ENCODE results near the gene ANO1.

The ANO1 gene

GRCh38 chr11:70068950-70069349 is 9.2 kb upstream of the ANO1 start:
- H3K4me3 ChIP-seq (ENCODE audit: low read depth, low read length): no peak overlapping the region
- DNase-seq (ENCODE audit: low read depth): no peak

- H3K4me3 ChIP-seq (ENCODE audit: low read depth, low read length): no peak overlapping the region
- no peak for DNase-seq (ENCODE audit: low read depth)
These were observed 7.4 kb upstream of the ANO1 start for GRCh38 chr11:70070706-70071105.

- H3K4me3 ChIP-seq (ENCODE audit: low read depth, low read length): no peak overlapping the region
- DNase-seq (ENCODE audit: low read depth): no peak
These were observed 6.1 kb upstream of the ANO1 start for GRCh38 chr11:70071996-70072395.

GRCh38 chr11:70072461-70072860 is 5.7 kb upstream of the ANO1 start:
- DNase-seq (ENCODE audit: low read depth): no peak
- H3K4me3 ChIP-seq (ENCODE audit: low read depth, low read length): no peak overlapping the region

DNA sequence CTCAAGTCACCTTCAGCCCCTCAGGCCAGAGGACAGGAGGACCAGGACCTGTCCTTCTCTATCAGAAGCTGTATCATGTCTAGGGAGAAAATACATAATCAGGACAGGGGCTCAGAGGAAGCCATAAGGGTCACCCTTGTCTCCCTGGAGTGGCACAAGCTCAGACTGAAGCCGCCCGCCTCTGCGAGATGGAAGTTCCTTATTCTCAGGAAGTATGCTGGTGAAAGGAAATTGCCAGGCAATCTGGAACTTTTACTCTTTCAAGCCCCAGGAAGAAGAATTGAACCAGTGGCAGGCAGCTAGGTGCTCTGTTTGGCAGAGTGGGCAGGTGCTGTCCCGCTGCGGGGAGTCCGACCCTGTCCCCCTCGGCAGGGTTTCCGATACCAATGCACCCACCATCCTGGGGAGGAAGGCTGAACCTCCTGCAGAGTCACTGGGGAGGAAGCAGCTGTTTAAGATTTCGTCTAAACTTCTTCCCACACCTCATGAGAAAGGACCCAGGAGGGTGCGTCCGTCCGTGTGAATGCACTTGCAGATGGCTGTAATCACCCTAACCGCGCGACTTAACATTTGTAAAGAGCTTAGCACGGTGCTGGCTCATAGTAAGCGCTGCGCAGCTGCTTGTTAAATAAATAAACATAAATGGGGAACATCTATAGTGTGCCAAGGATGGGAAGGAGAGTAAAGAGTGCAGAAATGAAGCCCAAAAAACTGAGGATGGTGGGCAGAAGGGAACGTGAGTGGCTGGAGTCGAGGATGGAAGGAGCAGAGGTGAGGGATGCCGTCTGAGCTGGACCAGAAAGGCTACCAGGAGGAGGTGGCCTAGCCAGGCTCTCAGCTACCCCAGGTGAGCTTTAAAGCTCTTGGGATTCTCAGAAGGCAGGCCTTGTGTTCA is 5.0 kb upstream of the ANO1 start:
- DNase-seq (ENCODE audit: low read depth): no peak
- no peak overlapping the region for H3K4me3 ChIP-seq (ENCODE audit: low read depth, low read length)

GRCh38 chr11:70073871-70074371 is 4.2 kb upstream of the ANO1 start:
- DNase-seq (ENCODE audit: low read depth): no peak

DNA sequence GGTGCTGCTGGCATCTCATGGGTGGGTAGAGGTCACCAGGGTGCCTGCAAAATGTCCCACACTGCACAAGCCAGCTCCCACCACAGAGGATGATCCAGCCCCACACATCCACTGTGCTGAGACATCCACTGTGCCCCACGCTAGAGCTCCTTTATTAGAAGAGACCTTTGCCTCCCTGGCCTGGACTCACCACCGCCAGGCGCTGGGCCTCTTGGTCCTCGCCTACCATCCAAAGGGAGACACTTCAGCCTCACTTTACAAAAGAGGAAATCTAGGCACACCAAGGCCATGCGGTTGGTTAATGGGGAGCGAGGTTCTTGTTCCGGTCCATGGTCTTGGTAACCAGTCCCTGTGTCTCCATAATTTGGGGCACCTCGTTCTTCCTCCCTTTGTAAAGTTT is 3.4 kb upstream of the ANO1 start:
- no peak for DNase-seq (ENCODE audit: low read depth)
- H3K4me3 ChIP-seq (ENCODE audit: low read depth, low read length): no peak overlapping the region

More at GRCh38 chr11:70073871-70074371, 4.2 kb upstream of the ANO1 start:
- no peak overlapping the region for H3K4me3 ChIP-seq (ENCODE audit: low read depth, low read length)

DNA sequence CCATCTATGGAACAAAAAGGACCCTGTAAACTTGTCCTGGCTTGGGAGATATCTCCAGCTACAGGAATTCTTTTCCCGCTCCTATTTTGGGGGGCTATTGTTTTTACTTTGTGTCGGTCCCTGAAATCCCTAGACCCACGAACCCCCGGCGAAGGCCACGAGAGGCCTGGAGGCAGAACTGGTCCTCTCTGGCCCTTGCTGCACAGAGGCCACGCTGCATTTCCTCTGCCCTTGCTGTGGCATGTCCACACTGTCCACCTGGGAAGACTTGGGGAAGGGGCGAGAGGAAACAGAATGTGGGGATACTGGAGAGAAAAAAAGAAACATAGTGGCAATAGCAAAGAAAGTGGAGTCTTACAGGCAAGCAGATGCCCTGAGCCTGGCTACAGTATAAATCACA is 2.3 kb upstream of the ANO1 start:
- no peak for DNase-seq (ENCODE audit: low read depth)
- no peak overlapping the region for H3K4me3 ChIP-seq (ENCODE audit: low read depth, low read length)

DNA sequence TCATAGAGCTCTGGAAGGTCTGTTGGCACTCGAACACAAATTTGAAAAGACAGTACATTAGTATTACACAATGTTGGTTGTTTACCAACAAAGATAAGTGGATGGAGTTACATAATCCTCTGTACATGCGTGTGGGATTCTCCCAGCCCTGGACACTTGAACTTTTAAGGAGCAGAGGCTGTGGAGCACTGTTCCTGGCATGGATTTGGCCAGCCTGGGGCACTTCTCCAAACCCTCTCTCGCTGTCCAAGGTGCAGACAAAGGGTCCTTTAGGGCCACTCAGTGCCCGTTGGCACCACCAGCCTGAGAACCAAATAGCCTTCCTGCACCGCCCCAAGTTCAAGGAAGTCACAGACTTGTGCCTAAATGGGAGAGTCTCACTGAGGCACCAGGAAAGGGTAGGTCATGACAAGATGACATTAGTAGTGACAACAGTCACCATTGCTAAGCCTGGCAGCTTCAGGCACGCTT is 1.6 kb upstream of the ANO1 start:
- no peak for DNase-seq (ENCODE audit: low read depth)
- no peak overlapping the region for H3K4me3 ChIP-seq (ENCODE audit: low read depth, low read length)

GRCh38 chr11:70077411-70078094 is 564 bp upstream of the ANO1 start:
- no peak overlapping the region for H3K4me3 ChIP-seq (ENCODE audit: low read depth, low read length)
- no peak for DNase-seq (ENCODE audit: low read depth)

GRCh38 chr11:70078781-70079616 is 882 bp downstream of the ANO1 start:
- no peak overlapping the region for H3K4me3 ChIP-seq (ENCODE audit: low read depth, low read length)
- no peak for DNase-seq (ENCODE audit: low read depth)

DNA sequence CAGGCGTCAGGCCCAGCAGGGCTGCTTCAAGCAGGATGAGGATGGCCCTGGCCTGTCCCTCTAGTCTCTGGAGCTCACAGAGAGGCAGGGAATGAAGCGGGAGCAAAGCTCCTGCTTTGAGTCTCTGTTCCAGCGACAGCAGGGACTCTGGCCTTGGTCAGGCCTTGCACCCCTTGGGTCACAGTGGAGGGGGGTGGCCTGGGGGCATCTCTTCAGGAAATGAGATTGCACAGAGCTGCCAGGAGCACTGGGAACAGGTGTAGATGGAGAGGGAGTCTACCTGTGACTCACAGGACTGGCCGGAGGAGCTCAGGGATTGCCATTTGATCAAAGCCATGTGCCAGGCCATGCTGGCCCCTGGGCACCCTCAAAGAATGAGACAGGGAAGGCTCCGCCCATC is 1.6 kb downstream of the ANO1 start:
- no peak overlapping the region for H3K4me3 ChIP-seq (ENCODE audit: low read depth, low read length)

GRCh38 chr11:70080763-70081162 is 2.6 kb downstream of the ANO1 start:
- no peak for DNase-seq (ENCODE audit: low read depth)
- H3K4me3 ChIP-seq (ENCODE audit: low read depth, low read length): no peak overlapping the region

More for the DNA sequence above, 1.6 kb downstream of the ANO1 start:
- DNase-seq (ENCODE audit: low read depth): no peak

DNA sequence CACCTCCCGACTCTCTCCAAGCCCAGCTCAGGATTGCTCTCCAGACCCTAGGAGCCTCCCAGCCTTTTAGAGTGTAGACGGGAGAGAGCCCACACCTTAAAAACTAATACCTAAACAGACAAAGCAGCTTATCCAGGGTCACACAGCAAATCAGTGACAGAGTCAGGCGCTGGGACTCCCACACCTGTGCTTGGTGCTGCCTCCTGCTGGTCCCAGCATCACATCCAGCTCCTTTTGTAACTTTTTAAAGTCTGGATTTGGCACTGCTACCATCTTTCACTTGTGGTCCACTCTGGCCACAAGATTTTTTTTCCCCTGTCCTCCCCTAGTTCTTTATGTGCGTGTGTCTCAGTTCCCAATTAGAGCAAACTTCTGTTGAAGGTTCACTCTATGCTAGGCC is 4.7 kb downstream of the ANO1 start:
- H3K4me3 ChIP-seq (ENCODE audit: low read depth, low read length): no peak overlapping the region
- no peak for DNase-seq (ENCODE audit: low read depth)

GRCh38 chr11:70084046-70084984 is 6.2 kb downstream of the ANO1 start:
- DNase-seq (ENCODE audit: low read depth): no peak

GRCh38 chr11:70085815-70086769 is 8.0 kb downstream of the ANO1 start:
- DNase-seq (ENCODE audit: low read depth): no peak

More at GRCh38 chr11:70084046-70084984, 6.2 kb downstream of the ANO1 start:
- no peak overlapping the region for H3K4me3 ChIP-seq (ENCODE audit: low read depth, low read length)

GRCh38 chr11:70087446-70088167 is 9.5 kb downstream of the ANO1 start:
- no peak overlapping the region for H3K4me3 ChIP-seq (ENCODE audit: low read depth, low read length)
- DNase-seq (ENCODE audit: low read depth): no peak

More at GRCh38 chr11:70085815-70086769, 8.0 kb downstream of the ANO1 start:
- H3K4me3 ChIP-seq (ENCODE audit: low read depth, low read length): no peak overlapping the region
